Hepatocyte (in vitro differentiated cells): ENCODE results near the gene MFSD1. TPM values are rescaled to one million over a fixed set of nuclear protein-coding genes. Genes with fewer than 3 reads are reported as not detected.
A peak's percentile ranks its signal among the peaks of the same experiment; 100 is the strongest.

Experiments
- DNase-seq: peaks from one replicate; pipeline ENCODE4 v3.0.0-alpha.2; 2016; ENCODE audit warnings: low spot score
- H2AFZ ChIP-seq: fragments of 200-600 bp; sonication (generic); 2 replicates; pipeline ENCODE4 v1.6.0; 2016; ENCODE audit warnings: antibody characterized with exemption, mild to moderate bottlenecking
- H3K27ac ChIP-seq: fragments of 200-600 bp; sonication (generic); 2 replicates; pipeline ENCODE4 v1.5.1; 2016; ENCODE audit warnings: mild to moderate bottlenecking
- H3K27me3 ChIP-seq: fragments of 200-600 bp; sonication (generic); 2 replicates; pipeline ENCODE4 v1.6.1; 2016
- H3K36me3 ChIP-seq: fragments of 200-600 bp; sonication (generic); replicated peaks from 2 replicates; pipeline ENCODE4 v1.5.1; 2016; ENCODE audit warnings: low read depth; ENCODE audit not compliant: insufficient read depth
- H3K4me1 ChIP-seq: fragments of 200-600 bp; sonication (generic); 2 replicates; pipeline ENCODE4 v1.5.1; 2016; ENCODE audit warnings: mild to moderate bottlenecking, moderate library complexity; ENCODE audit not compliant: insufficient read depth
- H3K4me2 ChIP-seq: fragments of 200-600 bp; sonication (generic); 2 replicates; pipeline ENCODE4 v1.6.0; 2016
- H3K4me3 ChIP-seq: fragments of 200-600 bp; sonication (generic); 2 replicates; pipeline ENCODE4 v1.5.1; 2016; ENCODE audit warnings: mild to moderate bottlenecking
- H3K79me2 ChIP-seq: fragments of 200-600 bp; sonication (generic); 2 replicates; pipeline ENCODE4 v1.6.0; 2017; ENCODE audit warnings: mild to moderate bottlenecking
- H3K9me2 ChIP-seq: fragments of 200-600 bp; sonication (generic); replicated peaks from 2 replicates; pipeline ENCODE4 v1.6.0; 2017; ENCODE audit warnings: mild to moderate bottlenecking; ENCODE audit not compliant: insufficient read depth
- H3K9me3 ChIP-seq: fragments of 200-600 bp; sonication (generic); 2 replicates; pipeline ENCODE4 v1.5.1; 2016; ENCODE audit warnings: low read depth, mild to moderate bottlenecking
- H4K20me1 ChIP-seq: fragments of 200-600 bp; sonication (generic); 2 replicates; pipeline ENCODE4 v1.6.0; 2016; ENCODE audit warnings: mild to moderate bottlenecking; ENCODE audit not compliant: insufficient read depth, poor library complexity, severe bottlenecking
- CTCF ChIP-seq: fragments of 200-600 bp; sonication (generic); IDR thresholded peaks from 2 replicates; pipeline ENCODE4 v1.5.1; 2016; ENCODE audit warnings: antibody characterized with exemption, mild to moderate bottlenecking; ENCODE audit not compliant: poor library complexity
- EZH2 ChIP-seq: fragments of 200-600 bp; sonication (generic); IDR thresholded peaks from 2 replicates; pipeline ENCODE4 v1.6.1; 2016; ENCODE audit warnings: antibody characterized with exemption, mild to moderate bottlenecking, borderline replicate concordance
- EZH2phosphoT487 ChIP-seq: fragments of 200-600 bp; sonication (generic); IDR thresholded peaks from one replicate; pipeline ENCODE4 v1.6.1; 2018; ENCODE audit warnings: antibody characterized with exemption, mild to moderate bottlenecking, low read depth, moderate library complexity; ENCODE audit not compliant: unreplicated experiment, severe bottlenecking
- WGBS: methylation state at CpG from one replicate; pipeline ENCODE4 v1.1.6; 2016; ENCODE audit warnings: low lambda C conversion rate; ENCODE audit errors: missing lambda C conversion rate; 5-methylcytosine and 5-hydroxymethylcytosine counted together
- polyA plus RNA-seq: library from polyadenylated mRNA; unstranded; fragments of >200 nt; fragmentation: Nextera tagmentation; extraction: Ambion mirVana; gene quantifications from 2 replicates; pipeline ENCODE4 v1.2.1, GENCODE V29; 2016
- total RNA-seq: library from RNA; depleted of rRNA; stranded (reverse); fragments of >200 nt; gene quantifications from 2 replicates; pipeline ENCODE4 v1.2.3, GENCODE V29; 2014

MFSD1 gene
- total and polyA plus RNA-seq, 2 experiments from 2014 or later: 58.6 to 74.9 TPM

- H3K36me3 ChIP-seq: no peaks in the 10 kb centered on the region
- TF ChIP-seq EZH2: no peak
- no peak for TF ChIP-seq EZH2phosphoT487
- TF ChIP-seq CTCF: no peak
- no peak for DNase-seq
- WGBS: 49% methylated on average over 4 of the region's 4 CpGs
- H3K27me3 ChIP-seq: no peaks in the 10 kb centered on the region
- peaks cover 42% of the 10 kb centered on the region for H3K4me1 ChIP-seq
- no peaks in the 10 kb centered on the region for H3K9me3 ChIP-seq
- H2AFZ ChIP-seq: no peak overlapping the region
- no peaks in the 10 kb centered on the region for H3K9me2 ChIP-seq
- H3K79me2 ChIP-seq: no peaks in the 10 kb centered on the region
- peak overlapping the region; percentile 44 for H3K4me2 ChIP-seq
- peak overlapping the region; percentile 71 for H3K27ac ChIP-seq
- no peaks in the 10 kb centered on the region for H4K20me1 ChIP-seq
- H3K4me3 ChIP-seq: no peak overlapping the region
Measured at GRCh38 chr3:158769549-158769948, 32.3 kb upstream of the MFSD1 start.

GRCh38 chr3:158769952-158770740, 31.7 kb upstream of the MFSD1 start:
- TF ChIP-seq CTCF: no peak
- TF ChIP-seq EZH2phosphoT487: no peak
- TF ChIP-seq EZH2: no peak
- no peaks in the 10 kb centered on the region for H3K9me2 ChIP-seq
- no peak overlapping the region for H2AFZ ChIP-seq
- H3K27me3 ChIP-seq: no peaks in the 10 kb centered on the region
- H3K4me1 ChIP-seq: peaks cover 43% of the 10 kb centered on the region
- H4K20me1 ChIP-seq: no peaks in the 10 kb centered on the region
- H3K4me3 ChIP-seq: no peak overlapping the region
- H3K27ac ChIP-seq: peak overlapping the region; percentile 71
- 78% methylated on average over 10 of the region's 10 CpGs for WGBS
- H3K36me3 ChIP-seq: no peaks in the 10 kb centered on the region
- no peaks in the 10 kb centered on the region for H3K9me3 ChIP-seq
- DNase-seq: no peak
- peak overlapping the region; percentile 44 for H3K4me2 ChIP-seq
- no peaks in the 10 kb centered on the region for H3K79me2 ChIP-seq

- no peaks in the 10 kb centered on the region for H4K20me1 ChIP-seq
- H3K9me3 ChIP-seq: no peaks in the 10 kb centered on the region
- H3K4me1 ChIP-seq: peaks cover 50% of the 10 kb centered on the region
- H3K4me2 ChIP-seq: no peak overlapping the region
- WGBS: 91% methylated on average over 4 of the region's 4 CpGs
- no peaks in the 10 kb centered on the region for H3K9me2 ChIP-seq
- H3K36me3 ChIP-seq: no peaks in the 10 kb centered on the region
- peak overlapping the region; percentile 71 for H3K27ac ChIP-seq
- H3K4me3 ChIP-seq: no peak overlapping the region
- DNase-seq: no peak
- TF ChIP-seq EZH2phosphoT487 (no peak), CTCF (no peak), EZH2 (no peak)
- H3K79me2 ChIP-seq: no peaks in the 10 kb centered on the region
- H3K27me3 ChIP-seq: no peaks in the 10 kb centered on the region
- H2AFZ ChIP-seq: no peak overlapping the region
Measured at GRCh38 chr3:158770741-158771350, 31.0 kb upstream of the MFSD1 start.
